ENCODE data around the gene DNAJC2.

The DNAJC2 gene, protein sequence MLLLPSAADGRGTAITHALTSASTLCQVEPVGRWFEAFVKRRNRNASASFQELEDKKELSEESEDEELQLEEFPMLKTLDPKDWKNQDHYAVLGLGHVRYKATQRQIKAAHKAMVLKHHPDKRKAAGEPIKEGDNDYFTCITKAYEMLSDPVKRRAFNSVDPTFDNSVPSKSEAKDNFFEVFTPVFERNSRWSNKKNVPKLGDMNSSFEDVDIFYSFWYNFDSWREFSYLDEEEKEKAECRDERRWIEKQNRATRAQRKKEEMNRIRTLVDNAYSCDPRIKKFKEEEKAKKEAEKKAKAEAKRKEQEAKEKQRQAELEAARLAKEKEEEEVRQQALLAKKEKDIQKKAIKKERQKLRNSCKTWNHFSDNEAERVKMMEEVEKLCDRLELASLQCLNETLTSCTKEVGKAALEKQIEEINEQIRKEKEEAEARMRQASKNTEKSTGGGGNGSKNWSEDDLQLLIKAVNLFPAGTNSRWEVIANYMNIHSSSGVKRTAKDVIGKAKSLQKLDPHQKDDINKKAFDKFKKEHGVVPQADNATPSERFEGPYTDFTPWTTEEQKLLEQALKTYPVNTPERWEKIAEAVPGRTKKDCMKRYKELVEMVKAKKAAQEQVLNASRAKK

DNA sequence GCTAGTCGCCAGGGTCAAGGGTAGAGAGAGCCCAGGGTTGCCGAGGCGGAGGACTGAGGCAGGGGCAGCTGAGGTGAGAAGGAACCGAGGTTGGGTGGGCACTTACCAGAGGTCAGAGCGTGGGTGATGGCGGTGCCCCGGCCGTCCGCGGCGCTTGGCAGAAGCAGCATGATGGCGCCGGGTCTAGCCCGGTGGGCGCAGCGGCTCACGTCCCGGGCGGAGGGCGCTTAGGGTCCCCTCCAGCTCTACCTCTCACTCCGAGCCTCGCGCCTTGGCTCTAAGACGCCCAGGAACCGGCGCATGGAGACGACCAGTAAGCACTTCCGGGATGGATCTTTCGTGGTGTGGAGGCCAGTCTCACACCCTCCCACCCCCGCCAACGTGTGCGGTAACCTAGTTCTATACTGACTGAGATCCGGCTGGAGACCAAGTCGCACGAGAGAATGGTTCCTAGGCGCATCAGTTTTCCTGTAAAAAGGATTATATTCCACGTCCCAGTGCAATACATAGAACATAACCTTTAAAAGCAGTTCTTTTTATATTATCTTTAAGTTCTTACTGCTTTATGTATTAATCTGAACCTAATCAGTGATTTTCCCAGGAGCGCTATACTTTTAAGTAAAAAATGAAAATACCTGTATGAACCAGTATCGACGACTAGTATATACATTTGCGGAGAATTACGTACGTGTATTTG, at the start of gene DNAJC2:
Gene DNAJC2, minus strand, starts transcription at position 315 of the 697 bp plus-strand sequence. Its CDS starts 145 bp downstream, at position 170.
- peak; percentile 91 to 94 (median 94) for DNase-seq

- DNase-seq = no peak
These were observed 47.4 kb upstream of the DNAJC2 start for GRCh38 chr7:103391976-103392375.

DNA sequence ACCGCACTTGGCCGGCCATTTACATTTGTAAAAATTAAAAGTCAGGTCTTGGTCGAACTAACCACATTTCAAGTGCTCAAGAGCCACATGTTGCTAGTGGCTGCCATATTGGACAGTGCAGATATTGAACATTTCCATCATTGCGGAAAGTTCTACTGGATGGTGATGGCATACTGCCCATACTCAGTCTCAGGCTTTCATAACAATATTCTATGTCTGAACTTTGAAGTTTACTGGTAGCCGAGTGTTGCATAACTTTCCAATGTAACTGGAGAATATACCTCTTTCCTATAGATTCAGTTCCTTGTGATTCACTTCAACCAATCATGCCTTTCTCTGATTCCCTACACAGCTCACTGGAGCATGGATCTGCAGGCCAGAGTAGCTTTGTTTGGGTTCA, 46.6 kb upstream of the DNAJC2 start:
- no peak for DNase-seq

GRCh38 chr7:103389263-103389662, 44.7 kb upstream of the DNAJC2 start:
- DNase-seq = no peak

DNA sequence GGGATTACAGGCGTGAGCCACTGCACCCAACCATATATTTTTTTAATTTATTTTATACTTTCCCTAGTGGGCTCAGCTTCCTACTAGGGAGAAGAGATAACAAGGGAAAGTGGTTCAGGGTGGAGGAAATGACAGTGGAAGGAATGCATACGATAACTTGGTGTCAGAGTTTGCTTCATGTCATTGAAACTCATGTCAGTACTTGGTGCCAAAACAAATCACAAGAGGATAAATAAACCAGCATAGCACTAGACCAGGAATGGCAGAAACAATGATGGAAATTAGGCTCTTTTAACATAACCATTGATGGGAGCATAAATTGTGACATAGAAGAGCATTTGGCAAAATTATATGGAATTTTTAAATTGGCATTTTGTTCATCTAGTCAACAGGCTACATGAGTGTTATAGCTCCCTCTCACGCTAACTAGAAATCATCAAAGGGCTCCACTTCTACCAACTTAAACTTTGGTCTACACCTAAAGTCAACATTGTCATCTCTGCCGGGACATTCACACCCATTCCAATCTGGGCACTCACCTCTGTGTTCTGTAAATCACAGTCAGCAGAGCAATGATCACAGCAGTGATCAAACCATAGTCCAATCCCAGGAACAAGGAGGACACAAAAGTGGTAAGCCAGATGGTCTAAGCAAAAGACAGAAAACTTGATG, 44.0 kb upstream of the DNAJC2 start:
- no peak for DNase-seq

DNA sequence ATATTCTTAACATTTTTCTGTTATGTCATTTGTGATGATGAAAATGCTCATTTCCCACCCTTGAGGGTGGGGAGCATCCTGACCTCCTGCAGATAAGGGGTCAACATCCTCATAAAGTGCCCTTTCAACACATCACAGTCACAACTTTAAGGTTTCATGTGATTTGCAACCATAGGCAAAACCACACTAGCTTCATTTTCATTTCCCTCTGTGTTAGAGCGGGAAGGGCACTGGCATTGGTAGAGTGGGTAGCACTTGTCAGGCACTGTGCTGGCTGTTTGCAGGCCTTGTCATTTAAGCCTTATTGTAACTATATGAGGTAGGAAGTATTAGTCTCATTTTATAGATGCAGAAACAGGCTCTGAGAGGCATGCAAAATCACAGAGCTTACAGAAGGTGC, 42.7 kb upstream of the DNAJC2 start:
- peak; percentile 22 to 36 (median 33) for DNase-seq

GRCh38 chr7:103382032-103382402, 37.5 kb upstream of the DNAJC2 start:
- peak; percentile 12 to 46 (median 41) for DNase-seq

DNA sequence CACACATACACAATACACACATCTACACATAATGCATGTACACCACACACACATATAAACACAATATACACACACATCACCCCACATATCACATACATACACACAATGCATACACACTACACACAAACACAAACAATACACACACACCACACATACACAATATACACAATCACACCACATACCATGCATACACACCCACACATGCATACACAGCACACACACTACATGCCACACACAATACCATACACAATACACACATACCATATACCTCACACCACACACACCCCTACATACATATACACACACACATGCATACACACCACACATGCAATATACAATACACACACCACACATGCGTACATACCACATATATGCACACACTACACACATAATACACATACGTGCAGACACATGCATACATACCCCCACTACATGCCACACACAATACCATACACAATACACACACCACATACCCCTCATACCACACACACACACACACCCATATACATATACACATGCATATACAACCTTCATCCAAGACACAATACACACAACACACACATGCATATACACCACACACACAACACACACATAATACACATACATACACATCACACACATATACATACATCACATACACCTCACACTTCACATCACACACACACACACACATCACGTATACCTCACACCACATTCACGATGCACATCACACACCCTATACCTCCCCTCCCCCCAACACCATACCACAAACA, 36.9 kb upstream of the DNAJC2 start:
- no peak for DNase-seq

DNA sequence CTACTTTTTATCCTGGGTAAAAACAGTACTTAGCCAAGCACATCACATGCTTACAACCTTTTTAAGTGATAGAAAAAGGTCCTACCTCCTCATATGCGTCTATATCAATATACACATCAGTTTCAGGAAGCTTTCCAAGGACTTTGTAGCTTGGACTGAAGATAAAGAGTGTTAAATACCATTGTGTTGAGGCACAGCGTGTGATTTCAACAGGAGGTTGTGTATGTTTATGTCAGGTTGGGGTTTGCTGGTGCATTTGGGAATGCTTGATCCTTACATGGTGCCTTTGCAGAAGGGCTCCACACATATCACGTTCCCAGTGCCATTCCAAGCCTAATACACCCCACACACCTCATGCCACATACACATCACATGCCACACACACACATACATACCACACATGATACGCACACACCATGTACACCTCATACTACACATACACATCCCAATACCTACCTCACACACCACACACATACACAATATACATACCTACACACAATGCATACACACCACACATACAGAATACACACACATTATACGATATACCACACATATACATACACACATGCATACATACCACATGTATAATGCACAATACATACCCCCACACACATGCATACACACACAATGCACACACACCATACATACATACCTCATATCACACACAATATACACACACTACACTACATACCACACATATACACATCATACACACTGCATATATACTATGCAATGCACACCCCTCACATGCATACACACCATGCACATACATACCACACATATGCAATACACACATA, 36.0 kb upstream of the DNAJC2 start:
- DNase-seq = no peak

- peak; percentile 34 to 65 (median 61) for DNase-seq
These were observed 34.9 kb upstream of the DNAJC2 start for GRCh38 chr7:103379270-103379975.

- no peak for DNase-seq
These were observed 29.5 kb upstream of the DNAJC2 start for GRCh38 chr7:103373866-103374643.

- no peak for DNase-seq
These were observed 24.9 kb upstream of the DNAJC2 start for GRCh38 chr7:103369432-103369831.

DNA sequence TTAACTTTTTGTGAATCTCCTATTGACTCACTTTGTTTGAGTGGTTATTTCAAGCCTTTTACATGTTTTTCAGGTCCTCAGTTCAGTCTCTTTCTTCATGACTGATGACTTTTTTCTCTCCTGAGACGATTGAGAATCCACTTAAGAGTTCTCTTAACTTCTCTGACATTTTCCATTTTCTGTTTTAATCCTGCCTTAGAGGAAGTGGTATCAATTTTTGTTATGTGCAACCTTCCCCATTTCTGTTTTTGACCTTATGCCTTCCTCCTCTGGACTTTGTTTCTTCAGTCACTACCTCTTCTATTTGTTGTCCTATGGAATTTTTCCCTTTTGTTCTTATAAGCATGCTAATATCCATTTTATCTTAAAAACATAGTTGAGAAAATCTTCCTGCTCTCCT, 5.2 kb upstream of the DNAJC2 start:
- DNase-seq = peak; percentile 6 to 30 (median 20)

- DNase-seq = no peak
These were observed 4.4 kb upstream of the DNAJC2 start for GRCh38 chr7:103348959-103349358.

DNA sequence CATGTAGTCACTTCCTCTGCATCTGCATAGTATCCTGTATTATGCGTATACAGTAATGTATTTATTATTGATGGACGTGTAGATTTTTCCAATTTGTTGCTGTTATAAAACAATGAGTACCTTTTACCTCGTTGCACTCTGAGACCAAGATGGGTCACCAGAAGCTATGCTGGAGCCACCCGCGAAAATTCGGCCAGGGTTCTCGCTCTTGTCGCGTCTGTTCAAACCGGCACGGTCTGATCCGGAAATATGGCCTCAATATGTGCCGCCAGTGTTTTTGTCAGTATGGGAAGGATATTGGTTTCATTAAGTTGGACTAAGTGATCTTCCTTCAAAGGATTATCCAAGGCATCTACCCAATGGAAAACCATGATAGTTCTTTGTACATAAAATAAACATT, 3.9 kb upstream of the DNAJC2 start:
- DNase-seq = peak in 1 of 3 donors; percentile 6

DNA sequence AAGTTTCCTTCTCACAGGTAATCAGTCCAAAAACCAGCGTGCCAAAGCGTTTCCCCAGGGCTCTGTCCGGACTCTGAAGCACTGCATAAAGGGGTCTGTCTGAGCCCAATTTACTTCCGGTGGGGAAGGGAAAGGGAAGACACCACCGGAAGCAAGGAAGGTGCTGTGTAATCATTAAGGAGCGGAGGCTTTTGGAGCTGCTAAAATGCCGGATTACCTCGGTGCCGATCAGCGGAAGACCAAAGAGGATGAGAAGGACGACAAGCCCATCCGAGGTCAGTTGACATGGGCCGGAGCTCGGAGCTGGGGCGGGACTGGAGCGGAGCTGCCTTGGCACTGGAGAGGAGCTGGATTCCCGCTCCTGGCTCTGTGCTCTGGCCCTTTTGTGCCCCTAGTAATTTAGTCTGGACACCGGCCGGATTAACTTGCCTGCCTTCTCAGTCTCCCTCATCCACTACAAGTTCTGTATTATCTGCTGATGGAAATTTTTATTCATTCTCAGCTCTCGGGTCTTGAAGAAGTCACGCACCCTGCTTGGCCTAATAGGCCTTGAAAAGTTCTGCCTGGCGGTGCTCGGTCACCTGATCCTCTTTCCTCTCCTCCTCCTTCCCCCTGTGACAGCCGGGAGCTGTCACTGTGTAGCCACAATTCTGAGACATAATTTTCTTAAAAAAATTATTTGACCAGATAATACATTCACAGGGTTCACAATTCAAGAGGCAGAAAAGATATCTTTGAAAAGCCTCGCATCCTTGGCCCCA, 3.1 kb upstream of the DNAJC2 start, which contains the start of gene PSMC2:
Gene PSMC2, plus strand, starts transcription at position 137 of the 761 bp plus-strand sequence. Its CDS starts 69 bp downstream, at position 206.
- peak; percentile 87 to 90 (median 89) for DNase-seq

- no peak for DNase-seq
These were observed 1.8 kb upstream of the DNAJC2 start for GRCh38 chr7:103346396-103346795.

- DNase-seq = peak; percentile 46 to 55 (median 47)
These were observed 662 bp downstream of the DNAJC2 start for GRCh38 chr7:103343758-103344452.
